Ecto neural progenitor cell (in vitro differentiated cells): ENCODE measurements around the gene KCNMB4.

ENCODE experiments used
- DNase-seq: peaks from one replicate; pipeline ENCODE4 v3.0.0-alpha.2; 2018; ENCODE audit warnings: low spot score

Gene KCNMB4

DNA sequence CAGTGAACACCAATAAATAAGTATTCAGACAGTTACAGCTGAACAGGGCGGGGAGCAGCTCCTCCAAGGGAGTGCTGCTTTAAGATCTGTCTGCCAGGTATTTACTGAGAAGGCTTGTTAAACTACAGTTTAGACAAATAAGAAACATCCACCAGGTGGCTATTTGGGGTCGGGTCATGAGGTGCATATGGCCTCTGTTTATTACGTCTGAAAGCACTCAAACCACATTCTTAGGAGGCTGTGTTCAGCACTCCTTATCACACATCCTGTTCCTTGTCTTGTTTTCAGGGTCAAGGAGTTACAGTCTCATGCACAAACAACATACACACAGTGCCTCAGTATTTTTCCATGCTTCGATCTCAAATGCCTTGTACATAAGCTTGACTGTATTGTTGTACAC lies 78.8 kb downstream of the KCNMB4 start:
- no peak for DNase-seq

GRCh38 chr12:70448371-70448770 lies 82.3 kb downstream of the KCNMB4 start:
- DNase-seq: no peak

DNA sequence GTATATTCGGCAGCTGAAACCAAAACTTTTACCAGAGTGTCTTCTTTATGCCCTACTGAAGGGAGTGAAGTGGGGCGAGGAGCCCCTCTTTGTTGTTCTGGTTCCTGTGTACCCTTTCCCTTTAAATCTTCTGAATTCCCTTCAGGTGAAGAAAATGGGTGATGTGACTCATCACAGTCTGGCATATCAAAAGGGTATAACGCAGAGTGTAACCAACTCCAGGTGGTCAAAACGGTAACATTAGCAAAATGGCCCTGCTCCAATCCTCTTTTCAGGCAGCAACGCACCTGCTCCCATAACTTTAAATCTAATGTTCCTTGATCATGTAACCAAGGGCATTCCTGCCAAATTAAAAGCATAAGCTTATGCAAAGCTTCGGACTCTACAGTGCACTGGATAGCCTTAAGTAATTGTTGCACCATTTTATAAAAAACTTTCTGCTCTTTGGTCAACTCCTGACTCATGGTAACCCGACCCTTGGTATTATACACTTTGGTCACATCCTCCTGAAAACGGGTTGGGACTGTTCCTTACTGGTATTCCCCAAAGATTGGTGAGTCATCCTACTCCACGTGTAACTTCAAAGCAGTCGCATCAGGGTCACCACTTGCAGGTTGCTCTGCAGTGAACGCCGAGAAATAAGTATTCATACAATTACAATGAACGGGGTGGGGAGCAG lies 83.1 kb downstream of the KCNMB4 start:
- DNase-seq: no peak

GRCh38 chr12:70449753-70450341 lies 83.8 kb downstream of the KCNMB4 start:
- DNase-seq: no peak

- DNase-seq: no peak
These were observed 85.4 kb downstream of the KCNMB4 start for GRCh38 chr12:70451528-70451927.

DNA sequence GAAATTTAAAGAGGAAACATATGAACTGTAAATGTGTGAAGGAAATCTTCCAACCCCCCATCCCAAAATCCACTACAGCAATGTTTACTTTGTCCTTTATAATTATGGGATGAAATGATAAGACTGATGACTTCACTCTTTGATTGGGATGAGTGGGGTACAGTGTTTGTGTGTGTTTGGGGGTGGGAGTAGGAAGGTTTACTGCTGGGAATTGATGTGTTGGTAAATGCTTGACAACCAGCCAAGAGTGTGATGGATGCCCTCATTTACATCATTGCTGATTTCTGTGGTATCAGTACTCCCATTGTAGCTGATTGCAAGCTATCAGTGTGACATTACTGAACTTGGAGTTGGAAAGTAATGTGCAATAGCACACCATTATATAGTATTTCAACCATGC lies 90.9 kb downstream of the KCNMB4 start:
- DNase-seq: no peak

- DNase-seq: no peak
These were observed 93.7 kb downstream of the KCNMB4 start for GRCh38 chr12:70459786-70460185.

- DNase-seq: no peak
These were observed 97.9 kb downstream of the KCNMB4 start for GRCh38 chr12:70463997-70464396.

DNA sequence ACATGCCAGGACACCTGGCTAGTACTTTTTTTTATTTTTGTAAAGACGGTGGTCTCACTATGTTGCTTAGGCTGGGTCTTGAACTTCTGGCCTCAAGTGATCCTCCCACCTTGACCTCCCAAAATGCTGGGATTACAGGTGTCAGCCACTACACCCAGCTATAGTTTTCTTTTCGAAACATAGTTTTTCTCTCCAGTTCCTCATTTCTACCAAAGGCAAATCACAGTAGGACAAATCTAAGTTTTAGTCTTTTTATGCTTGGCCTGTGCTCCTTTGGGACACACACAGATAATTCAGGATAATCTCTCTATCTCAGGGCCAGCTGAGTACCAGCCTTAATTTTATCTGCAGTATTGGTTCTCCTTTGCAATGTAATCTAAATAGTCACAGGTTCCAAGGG lies 100.7 kb downstream of the KCNMB4 start:
- no peak for DNase-seq

DNA sequence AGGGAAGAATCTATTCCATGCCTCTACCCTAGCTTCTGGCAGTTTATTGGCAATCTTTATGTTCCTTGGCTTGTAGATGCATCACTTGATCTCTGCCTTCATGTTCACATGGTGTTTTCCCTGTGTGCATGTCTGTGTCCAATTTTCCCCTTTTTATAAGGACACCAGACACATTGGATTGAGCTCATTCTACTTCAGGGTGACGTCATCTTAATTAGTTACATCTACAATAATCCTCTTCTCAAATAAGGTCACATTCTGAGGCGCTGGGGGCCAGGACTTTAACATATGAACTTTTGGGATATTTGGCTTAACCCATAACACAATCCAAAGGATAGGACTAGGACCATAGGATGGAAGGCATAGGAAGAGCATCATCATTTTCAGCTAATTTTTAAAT lies 101.4 kb downstream of the KCNMB4 start:
- no peak for DNase-seq

DNA sequence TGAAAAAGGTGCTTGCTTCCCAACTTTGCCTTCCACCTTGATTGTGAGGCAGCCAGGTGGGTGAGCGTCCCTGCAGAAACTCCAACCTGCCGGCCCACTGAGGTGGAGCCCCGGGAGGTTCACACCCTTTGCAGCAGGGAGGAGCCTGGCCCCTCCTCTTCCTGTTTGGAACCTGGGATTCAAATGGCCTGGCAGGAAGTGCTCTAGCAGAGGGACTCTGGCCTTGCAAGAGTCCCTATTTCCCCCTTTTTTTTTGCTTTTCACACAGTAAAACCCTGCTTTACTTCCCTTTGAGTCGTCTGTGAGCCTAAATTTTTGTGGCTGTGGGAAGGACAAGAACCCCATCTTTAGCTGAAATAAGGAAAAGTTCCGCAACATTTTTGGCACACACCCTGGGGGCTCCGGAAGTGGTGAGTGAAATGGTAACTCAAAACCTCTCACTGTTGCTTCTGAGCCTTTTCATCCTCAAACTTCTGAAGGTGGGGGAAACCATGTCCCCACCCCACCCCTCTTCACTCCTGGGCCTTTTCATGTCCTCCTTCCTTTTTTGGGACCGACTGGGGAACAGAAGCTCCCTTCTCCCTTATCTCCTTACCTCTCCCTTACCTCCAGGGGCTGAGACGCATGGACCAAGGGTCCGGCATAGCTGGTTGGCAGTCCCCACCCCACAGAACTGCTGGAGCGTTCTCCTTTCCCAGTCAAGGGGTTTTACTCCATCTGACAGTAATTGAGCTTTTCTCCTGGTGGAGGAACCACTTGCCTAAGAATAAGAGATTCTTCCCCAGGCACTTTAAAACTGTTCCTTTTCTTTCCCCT lies 102.0 kb downstream of the KCNMB4 start:
- no peak for DNase-seq

DNA sequence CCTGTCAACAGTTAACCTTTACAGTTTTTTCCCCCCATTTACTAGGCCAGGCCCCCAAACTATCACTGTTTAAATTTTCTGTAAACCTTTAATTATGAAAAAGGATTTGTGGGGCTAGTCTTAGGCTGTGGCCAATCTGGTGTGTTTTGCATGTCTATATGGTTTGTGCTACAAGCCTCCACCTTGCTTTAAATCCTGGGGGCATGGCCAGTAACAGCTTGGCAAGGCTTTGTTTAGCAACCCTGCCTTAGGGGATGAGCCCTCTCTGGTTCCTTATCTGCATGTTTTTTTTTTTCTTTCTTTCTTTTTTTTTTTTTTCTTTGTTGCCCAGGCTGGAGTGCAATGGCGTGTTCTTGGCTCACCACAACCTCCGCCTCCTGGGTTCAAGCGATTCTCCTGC lies 102.7 kb downstream of the KCNMB4 start:
- DNase-seq: no peak

DNA sequence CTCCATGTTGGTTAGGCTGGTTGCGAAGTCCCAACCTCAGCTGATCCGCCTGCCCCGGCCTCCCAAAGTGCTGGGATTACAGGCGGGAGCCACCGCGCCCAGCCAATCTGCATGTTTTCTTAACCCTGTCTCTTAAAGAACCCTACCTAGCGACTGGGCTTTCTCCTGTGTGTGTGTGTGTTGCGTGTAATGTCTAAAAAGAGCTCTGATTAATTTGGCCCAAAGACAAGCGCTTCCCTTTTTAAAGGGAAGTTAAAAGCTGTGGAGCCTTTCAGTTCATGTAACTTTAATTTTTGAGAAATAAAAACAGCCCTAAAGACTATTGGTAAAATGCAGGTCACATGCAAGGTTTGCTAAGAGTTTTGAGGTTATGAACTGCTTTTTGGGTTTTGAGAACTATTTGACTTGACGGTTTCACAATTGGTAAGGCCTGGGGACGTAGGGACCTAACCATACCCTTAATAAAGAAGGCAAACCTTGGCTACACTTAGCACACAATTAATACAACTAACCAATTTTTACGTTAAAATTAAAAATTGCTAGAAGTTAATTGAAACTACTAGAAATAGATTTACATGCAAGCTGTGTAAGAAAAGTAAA lies 103.2 kb downstream of the KCNMB4 start:
- no peak for DNase-seq

DNA sequence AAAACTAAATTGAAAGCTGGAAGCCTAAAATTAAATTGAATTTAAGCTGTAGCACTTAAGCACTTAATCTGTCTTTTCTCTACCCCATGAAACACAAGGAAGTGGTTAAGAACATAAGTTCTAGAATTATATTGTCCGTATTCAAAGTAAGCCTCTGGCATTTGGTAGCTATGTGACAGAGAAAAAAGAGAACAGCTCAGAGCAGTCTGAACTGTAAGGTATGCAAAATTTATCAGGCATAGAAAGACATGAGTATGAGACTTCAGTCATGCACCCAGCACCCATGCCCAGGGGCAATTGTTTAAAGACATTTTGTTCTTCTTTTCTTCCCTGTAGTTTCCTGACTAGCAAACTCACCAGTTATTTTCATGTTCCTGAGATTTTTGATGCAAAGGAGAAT lies 116.7 kb downstream of the KCNMB4 start:
- no peak for DNase-seq
